ENCODE data around the gene MUL1. TPM values are rescaled to one million over a fixed set of nuclear protein-coding genes. Genes with fewer than 3 reads are reported as not detected.

The MUL1 gene
- total and polyA plus RNA-seq, 9 of the 15 experiments (the other 6 are each of a cell fraction or from before 2014, with no cell fraction given), result 10.4 to 32.9 (median 19.3) TPM

DNA sequence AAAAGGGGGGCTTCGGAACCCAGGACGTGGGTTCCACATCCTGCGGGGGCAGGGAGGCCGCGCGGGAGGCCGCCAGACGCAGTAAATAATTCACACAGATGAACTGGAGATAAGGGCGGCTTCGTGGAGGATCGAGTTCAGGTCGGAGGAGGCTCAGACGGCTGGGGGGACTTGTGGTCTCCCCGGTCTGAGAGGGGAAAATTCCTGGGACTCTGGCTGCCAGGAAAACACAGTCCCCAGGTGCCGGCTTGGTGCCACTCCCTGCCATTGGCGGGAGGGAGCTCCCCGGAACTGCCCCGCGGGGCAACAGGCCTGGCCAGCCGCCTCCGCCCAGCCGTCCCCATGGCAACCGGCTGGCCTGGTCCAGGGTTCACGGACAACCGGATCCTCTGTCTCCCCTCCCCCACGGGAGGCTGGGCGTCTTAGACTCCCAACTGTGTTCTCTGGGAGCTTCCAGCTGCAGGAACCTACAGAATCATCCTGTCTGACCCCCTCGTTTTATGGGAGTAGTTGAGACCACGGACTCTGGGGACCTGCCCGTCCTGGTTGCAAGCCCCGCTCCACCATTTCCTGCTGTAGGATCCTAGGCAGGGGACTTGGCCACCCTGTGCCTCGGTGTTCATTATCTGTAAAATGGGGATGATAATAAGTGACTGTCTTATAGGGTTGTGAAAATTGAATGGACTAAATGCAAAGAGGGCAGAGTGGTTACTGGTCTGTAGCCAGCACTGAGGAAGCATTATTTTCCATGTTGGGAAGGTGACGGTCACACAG, 31.5 kb downstream of the MUL1 start (continued):
- TF ChIP-seq RCOR1 (IDR thresholded peaks at IDR 0.05; ENCODE audit: borderline replicate concordance in 1 of 2, low read depth in 2 of 2, low read length in 2 of 2), result peak in 1 of 2 experiments; percentile 41; a peak in 1 of 4 replicates
- TF ChIP-seq SMARCA5 (IDR thresholded peaks at IDR 0.05), result peak; percentile 91
- TF ChIP-seq ZNF311 (CRISPR knock-in tag; IDR thresholded peaks at IDR 0.05), result no peak
- TF ChIP-seq CTBP1 (IDR thresholded peaks at IDR 0.05; ENCODE audit: borderline replicate concordance), result peak; percentile 78; the same call in 1 of the 2 replicates
- TF ChIP-seq EGR1 (conservative IDR thresholded peaks at IDR 0.05), result peak; percentile 72
- no peak for TF ChIP-seq ZNF766 (CRISPR knock-in tag; conservative IDR thresholded peaks at IDR 0.05)
- TF ChIP-seq GATA2 (CRISPR knock-in tag; IDR thresholded peaks at IDR 0.05), result peak; percentile 61
- TF ChIP-seq PKNOX1 (IDR thresholded peaks at IDR 0.05), result peak; percentile 19; the same call in 1 of the 2 replicates
- no peak for TF ChIP-seq NR2C2 (CRISPR knock-in tag; IDR thresholded peaks at IDR 0.05)
- peak; percentile 32; the same call in 1 of the 2 replicates for TF ChIP-seq NR2C2 (tag; IDR thresholded peaks at IDR 0.05)
- TF ChIP-seq CBX1 (IDR thresholded peaks at IDR 0.05; ENCODE audit: low read depth), result peak; percentile 61; the same call in 1 of the 2 replicates
- peak; percentile 70 for TF ChIP-seq MEIS2 (IDR thresholded peaks at IDR 0.05; ENCODE audit: partially characterized antibody)
- peak; percentile 59 for TF ChIP-seq CHD4 (IDR thresholded peaks at IDR 0.05; ENCODE audit: insufficient read depth, insufficient replicate concordance, low read depth, low read length, poor library complexity, severe bottlenecking)
- TF ChIP-seq, protein P1, sequence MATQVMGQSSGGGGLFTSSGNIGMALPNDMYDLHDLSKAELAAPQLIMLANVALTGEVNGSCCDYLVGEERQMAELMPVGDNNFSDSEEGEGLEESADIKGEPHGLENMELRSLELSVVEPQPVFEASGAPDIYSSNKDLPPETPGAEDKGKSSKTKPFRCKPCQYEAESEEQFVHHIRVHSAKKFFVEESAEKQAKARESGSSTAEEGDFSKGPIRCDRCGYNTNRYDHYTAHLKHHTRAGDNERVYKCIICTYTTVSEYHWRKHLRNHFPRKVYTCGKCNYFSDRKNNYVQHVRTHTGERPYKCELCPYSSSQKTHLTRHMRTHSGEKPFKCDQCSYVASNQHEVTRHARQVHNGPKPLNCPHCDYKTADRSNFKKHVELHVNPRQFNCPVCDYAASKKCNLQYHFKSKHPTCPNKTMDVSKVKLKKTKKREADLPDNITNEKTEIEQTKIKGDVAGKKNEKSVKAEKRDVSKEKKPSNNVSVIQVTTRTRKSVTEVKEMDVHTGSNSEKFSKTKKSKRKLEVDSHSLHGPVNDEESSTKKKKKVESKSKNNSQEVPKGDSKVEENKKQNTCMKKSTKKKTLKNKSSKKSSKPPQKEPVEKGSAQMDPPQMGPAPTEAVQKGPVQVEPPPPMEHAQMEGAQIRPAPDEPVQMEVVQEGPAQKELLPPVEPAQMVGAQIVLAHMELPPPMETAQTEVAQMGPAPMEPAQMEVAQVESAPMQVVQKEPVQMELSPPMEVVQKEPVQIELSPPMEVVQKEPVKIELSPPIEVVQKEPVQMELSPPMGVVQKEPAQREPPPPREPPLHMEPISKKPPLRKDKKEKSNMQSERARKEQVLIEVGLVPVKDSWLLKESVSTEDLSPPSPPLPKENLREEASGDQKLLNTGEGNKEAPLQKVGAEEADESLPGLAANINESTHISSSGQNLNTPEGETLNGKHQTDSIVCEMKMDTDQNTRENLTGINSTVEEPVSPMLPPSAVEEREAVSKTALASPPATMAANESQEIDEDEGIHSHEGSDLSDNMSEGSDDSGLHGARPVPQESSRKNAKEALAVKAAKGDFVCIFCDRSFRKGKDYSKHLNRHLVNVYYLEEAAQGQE (IDR thresholded peaks at IDR 0.05; ENCODE audit: borderline replicate concordance), result peak; percentile 46
- TF ChIP-seq, protein P1 (CRISPR knock-in tag; IDR thresholded peaks at IDR 0.05; ENCODE audit: low read depth), result no peak
- TF ChIP-seq STAT5A (IDR thresholded peaks at IDR 0.05; ENCODE audit: borderline replicate concordance, low read length), result no peak
- TF ChIP-seq ZNF511 (CRISPR knock-in tag; IDR thresholded peaks at IDR 0.05), result no peak
